ENCODE measurements around the gene FARSA. TPM values are rescaled to one million over a fixed set of nuclear protein-coding genes. Genes with fewer than 3 reads are reported as not detected.
"Not testable (repeated sequence)": the region's sequence is repeated elsewhere in the genome, so short reads cannot be mapped to it uniquely, and the experiment has no call there.

Gene FARSA
- 51.6 TPM for total RNA-seq
- long read RNA-seq, transcript FARSA-201 (13 exons, 1,814 nt) = major isoform, 232 of 289 reads
- long read RNA-seq, partial matches to known transcripts = 30 of 289 reads
- long read RNA-seq, other reads (novel, unspliced or antisense) = 22 of 289 reads

- peak; percentile 96 for DNase-seq (ENCODE audit: low spot score)
These were observed at the start of gene FARSA for GRCh38 chr19:12933287-12934072. Gene FARSA, minus strand, starts transcription at chr19:12933711. Its CDS starts 15 bp downstream, at chr19:12933696.

GRCh38 chr19:12983091-12983490 lies 49.6 kb upstream of the FARSA start:
- DNase-seq (ENCODE audit: low spot score) = no peak

GRCh38 chr19:12982648-12983047 lies 49.1 kb upstream of the FARSA start:
- no peak for DNase-seq (ENCODE audit: low spot score)

GRCh38 chr19:12979974-12980373 lies 46.5 kb upstream of the FARSA start:
- no peak for DNase-seq (ENCODE audit: low spot score)

- not testable (repeated sequence) for DNase-seq (ENCODE audit: low spot score)
These were observed 42.6 kb upstream of the FARSA start for GRCh38 chr19:12976109-12976508.

- DNase-seq (ENCODE audit: low spot score) = no peak
These were observed 41.8 kb upstream of the FARSA start for GRCh38 chr19:12975221-12975741.

- DNase-seq (ENCODE audit: low spot score) = no peak
These were observed 41.0 kb upstream of the FARSA start for GRCh38 chr19:12974301-12975220.

GRCh38 chr19:12973236-12973635 lies 39.7 kb upstream of the FARSA start:
- no peak for DNase-seq (ENCODE audit: low spot score)

GRCh38 chr19:12970070-12970820 lies 36.7 kb upstream of the FARSA start:
- DNase-seq (ENCODE audit: low spot score) = no peak

- no peak for DNase-seq (ENCODE audit: low spot score)
These were observed 35.9 kb upstream of the FARSA start, which contains the start of gene DAND5 for GRCh38 chr19:12969292-12969988. Gene DAND5, plus strand, starts transcription at chr19:12969576. Its CDS starts 85 bp downstream, at chr19:12969661.

GRCh38 chr19:12967907-12968306 lies 34.4 kb upstream of the FARSA start:
- no peak for DNase-seq (ENCODE audit: low spot score)

GRCh38 chr19:12965812-12966135 lies 32.3 kb upstream of the FARSA start:
- DNase-seq (ENCODE audit: low spot score) = no peak

- peak; percentile 94 for DNase-seq (ENCODE audit: low spot score)
These were observed 31.7 kb upstream of the FARSA start for GRCh38 chr19:12965017-12965811.

GRCh38 chr19:12959481-12959880 lies 26.0 kb upstream of the FARSA start:
- no peak for DNase-seq (ENCODE audit: low spot score)

GRCh38 chr19:12957389-12957952 lies 24.0 kb upstream of the FARSA start:
- not testable (repeated sequence) for DNase-seq (ENCODE audit: low spot score)

GRCh38 chr19:12956446-12957388 lies 23.2 kb upstream of the FARSA start, which contains the start of gene GADD45GIP1:
Gene GADD45GIP1, minus strand, starts transcription at chr19:12957223. Its CDS starts 11 bp downstream, at chr19:12957212.
- DNase-seq (ENCODE audit: low spot score) = peak; percentile 93

GRCh38 chr19:12955996-12956395 lies 22.5 kb upstream of the FARSA start:
- DNase-seq (ENCODE audit: low spot score) = no peak

GRCh38 chr19:12955575-12955974 lies 22.1 kb upstream of the FARSA start:
- not testable (repeated sequence) for DNase-seq (ENCODE audit: low spot score)

Data from mesenteric fat pad (tissue), 1 donor.